Stimulated activated CD4-positive, alpha-beta T cell treated with anti-CD3 and anti-CD28 coated beads, Interleukin-15, amount 100 ng/mL, for 48 hours (primary cell): ENCODE data around the gene MTCH1.

ENCODE experiments used
- DNase-seq, 2 donors: peaks; one replicate each; pipeline ENCODE4 v3.0.0-alpha.2; 2020; ENCODE audit warnings: low read depth in 2 of 2

MTCH1 gene

GRCh38 chr6:36970892-36971842 is 14.8 kb downstream of the MTCH1 start:
- no peak for DNase-seq

- no peak for DNase-seq
Measured at GRCh38 chr6:36969988-36970891, 15.8 kb downstream of the MTCH1 start.

GRCh38 chr6:36969240-36969691 is 16.7 kb downstream of the MTCH1 start:
- DNase-seq, result no peak

GRCh38 chr6:36968266-36968977 is 17.6 kb downstream of the MTCH1 start:
- DNase-seq, result no peak

GRCh38 chr6:36967757-36968156 is 18.2 kb downstream of the MTCH1 start:
- no peak for DNase-seq

- no peak for DNase-seq
Measured at GRCh38 chr6:36967301-36967700, 18.7 kb downstream of the MTCH1 start.

GRCh38 chr6:36964908-36965307 is 21.1 kb downstream of the MTCH1 start:
- DNase-seq, result no peak

- no peak for DNase-seq
Measured at GRCh38 chr6:36964349-36964748, 21.6 kb downstream of the MTCH1 start.

- DNase-seq, result no peak
Measured at GRCh38 chr6:36963451-36964290, 22.3 kb downstream of the MTCH1 start.

- peak; percentile 31 to 72 for DNase-seq
Measured at GRCh38 chr6:36962874-36963273, 23.1 kb downstream of the MTCH1 start.

GRCh38 chr6:36961441-36962435 is 24.3 kb downstream of the MTCH1 start:
- DNase-seq, result no peak

GRCh38 chr6:36959555-36960250 is 26.3 kb downstream of the MTCH1 start:
- no peak for DNase-seq

GRCh38 chr6:36958775-36959554 is 27.0 kb downstream of the MTCH1 start:
- DNase-seq, result no peak

- DNase-seq, result no peak
Measured at GRCh38 chr6:36957773-36958271, 28.2 kb downstream of the MTCH1 start.

GRCh38 chr6:36956446-36956820 is 29.6 kb downstream of the MTCH1 start:
- DNase-seq, result no peak

- DNase-seq, result no peak
Measured at GRCh38 chr6:36955671-36956445, 30.1 kb downstream of the MTCH1 start.

- no peak for DNase-seq
Measured at GRCh38 chr6:36955136-36955535, 30.9 kb downstream of the MTCH1 start.
